Lower lobe of right lung (tissue), 2 donors: ENCODE measurements around the gene RPP40. TPM values are rescaled to one million over a fixed set of nuclear protein-coding genes. Genes with fewer than 3 reads are reported as not detected.
A peak's percentile ranks its signal among the peaks of the same experiment; 100 is the strongest.
"Not testable (repeated sequence)": the region's sequence is repeated elsewhere in the genome, so short reads cannot be mapped to it uniquely, and the experiment has no call there.

ENCODE experiments used
- ATAC-seq, 2 donors: fragments of 200-7000 bp; cut with Tn5 transposase; one replicate each; pipeline ENCODE4 v1.9.1; 2020 to 2022; ENCODE audit warnings: mild to moderate bottlenecking in 2 of 2, moderate library complexity in 2 of 2
- DNase-seq: peaks from one replicate; pipeline ENCODE4 v3.0.0-alpha.2; 2020
- H3K27ac ChIP-seq: fragments of 200-600 bp; one replicate; pipeline ENCODE4 v1.8.0; 2022
- H3K27me3 ChIP-seq: fragments of 200-600 bp; one replicate; pipeline ENCODE4 v1.8.0; 2022; ENCODE audit warnings: low read depth
- H3K36me3 ChIP-seq: fragments of 200-600 bp; one replicate; pipeline ENCODE4 v1.8.0; 2022; ENCODE audit warnings: mild to moderate bottlenecking
- H3K4me1 ChIP-seq: fragments of 200-600 bp; one replicate; pipeline ENCODE4 v1.8.0; 2022
- H3K4me3 ChIP-seq: fragments of 200-600 bp; one replicate; pipeline ENCODE4 v1.8.0; 2022; ENCODE audit warnings: mild to moderate bottlenecking
- H3K9me3 ChIP-seq: fragments of 200-600 bp; one replicate; pipeline ENCODE4 v1.8.0; 2022
- intact Hi-C: fragments of 100-400 bp; cut with DNase I; formaldehyde crosslinking; loops from one replicate; pipeline ENCODE4 v1.11.0; 2022
- total RNA-seq: library from RNA; stranded (reverse); fragmentation: NEBNext Ultra II Directional; extraction: Animal tissue kit (Norgen Biotek cat#: 25700); gene quantifications from one replicate; pipeline ENCODE4 v1.2.1, GENCODE V29; 2021
- TF ChIP-seq, protein P1 (sequence below): fragments of 200-600 bp; IDR thresholded peaks from one replicate; pipeline ENCODE4 v1.8.0; 2022; ENCODE audit warnings: antibody characterized with exemption, mild to moderate bottlenecking
- donor health status: DM: no; HTN: yes; CAD: no; lungs with severe emphysema.

Gene RPP40
- total RNA-seq, 1 donor from 2014 or later = 2.5 TPM

DNA sequence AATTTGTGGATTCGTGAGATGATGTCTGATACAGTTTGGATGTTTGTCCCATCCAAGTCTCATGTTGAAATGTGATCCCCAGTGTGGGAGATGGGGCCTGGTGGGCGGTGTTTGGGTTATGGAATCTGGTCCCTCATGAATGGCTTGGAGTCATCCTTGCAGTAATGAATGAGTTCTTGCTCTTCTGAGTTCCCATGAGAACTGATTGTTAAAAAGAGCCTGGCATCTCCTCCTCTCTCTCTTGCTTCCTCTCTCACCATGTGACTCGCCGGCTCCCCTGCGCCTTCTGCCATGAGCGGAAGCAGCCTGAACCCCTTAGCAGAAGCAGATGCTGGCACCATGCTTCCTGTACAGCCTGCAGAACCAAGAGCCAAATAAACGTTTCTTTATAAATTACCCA lies 30.5 kb upstream of the RPP40 start:
- Histone ChIP-seq H3K27ac (no peak overlapping the region), H3K9me3 (no peaks in the 10 kb centered on the region), H3K4me3 (no peak overlapping the region), H3K4me1 (no peaks in the 10 kb centered on the region), H3K36me3 (no peaks in the 10 kb centered on the region), H3K27me3 (no peaks in the 10 kb centered on the region)
- TF ChIP-seq, protein P1, sequence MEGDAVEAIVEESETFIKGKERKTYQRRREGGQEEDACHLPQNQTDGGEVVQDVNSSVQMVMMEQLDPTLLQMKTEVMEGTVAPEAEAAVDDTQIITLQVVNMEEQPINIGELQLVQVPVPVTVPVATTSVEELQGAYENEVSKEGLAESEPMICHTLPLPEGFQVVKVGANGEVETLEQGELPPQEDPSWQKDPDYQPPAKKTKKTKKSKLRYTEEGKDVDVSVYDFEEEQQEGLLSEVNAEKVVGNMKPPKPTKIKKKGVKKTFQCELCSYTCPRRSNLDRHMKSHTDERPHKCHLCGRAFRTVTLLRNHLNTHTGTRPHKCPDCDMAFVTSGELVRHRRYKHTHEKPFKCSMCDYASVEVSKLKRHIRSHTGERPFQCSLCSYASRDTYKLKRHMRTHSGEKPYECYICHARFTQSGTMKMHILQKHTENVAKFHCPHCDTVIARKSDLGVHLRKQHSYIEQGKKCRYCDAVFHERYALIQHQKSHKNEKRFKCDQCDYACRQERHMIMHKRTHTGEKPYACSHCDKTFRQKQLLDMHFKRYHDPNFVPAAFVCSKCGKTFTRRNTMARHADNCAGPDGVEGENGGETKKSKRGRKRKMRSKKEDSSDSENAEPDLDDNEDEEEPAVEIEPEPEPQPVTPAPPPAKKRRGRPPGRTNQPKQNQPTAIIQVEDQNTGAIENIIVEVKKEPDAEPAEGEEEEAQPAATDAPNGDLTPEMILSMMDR = no peak
- no peak for ATAC-seq
- intact Hi-C loops = no loop called here
- no peak for DNase-seq

DNA sequence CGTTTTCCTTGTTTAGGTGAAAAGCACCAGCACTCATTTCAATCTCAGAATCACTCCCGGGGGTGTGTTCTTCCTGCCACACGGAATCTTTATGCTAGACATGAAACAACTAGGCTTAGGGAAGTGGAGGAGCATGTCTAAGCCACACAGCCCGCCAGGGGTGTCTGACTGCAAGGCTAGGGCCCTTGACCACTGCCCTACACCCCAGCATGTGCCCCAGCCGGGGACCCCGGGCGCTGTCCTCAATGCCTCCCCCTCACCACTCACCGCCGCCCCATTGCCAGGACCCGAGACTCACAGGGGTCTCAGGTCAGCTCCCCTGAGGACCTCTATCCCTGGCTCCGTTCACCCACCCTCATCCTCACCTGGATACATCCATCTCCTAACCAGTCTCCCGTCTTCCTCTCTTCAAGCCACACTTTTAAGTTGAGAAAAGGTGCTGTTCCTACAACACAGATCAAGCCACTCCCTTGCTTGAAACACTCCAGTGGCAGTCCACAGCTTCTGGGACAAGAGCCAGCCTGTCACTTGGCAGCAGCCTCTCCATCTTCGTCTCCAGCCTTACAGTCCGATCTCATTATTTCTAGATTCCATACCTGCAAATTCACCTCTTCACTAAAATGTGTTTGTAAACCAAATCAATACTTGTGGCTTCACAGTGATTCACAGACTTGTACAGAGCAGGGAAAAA lies 29.5 kb upstream of the RPP40 start:
- peak; percentile 35 to 43 for ATAC-seq
- DNase-seq, H3K9me3 ChIP-seq, H3K4me1 ChIP-seq, intact Hi-C loops, H3K27me3 ChIP-seq, H3K4me3 ChIP-seq, H3K36me3 ChIP-seq, H3K27ac ChIP-seq: not testable (repeated sequence)

GRCh38 chr6:5032706-5033105 lies 28.9 kb upstream of the RPP40 start:
- ATAC-seq, H3K36me3 ChIP-seq, intact Hi-C loops, H3K27ac ChIP-seq, DNase-seq, H3K9me3 ChIP-seq, H3K4me3 ChIP-seq, H3K4me1 ChIP-seq, H3K27me3 ChIP-seq: not testable (repeated sequence)

- intact Hi-C loops = no loop called here
- no peak overlapping the region for H3K27ac ChIP-seq
- no peaks in the 10 kb centered on the region for H3K27me3 ChIP-seq
Observed at GRCh38 chr6:5031150-5031549, 27.3 kb upstream of the RPP40 start.

GRCh38 chr6:5030596-5031136 lies 26.8 kb upstream of the RPP40 start:
- TF ChIP-seq, protein P1 = peak; percentile 70
- Histone ChIP-seq H3K9me3 (no peaks in the 10 kb centered on the region), H3K27me3 (no peaks in the 10 kb centered on the region), H3K36me3 (no peaks in the 10 kb centered on the region), H3K4me3 (no peak overlapping the region), H3K4me1 (peaks cover 9% of the 10 kb centered on the region), H3K27ac (no peak overlapping the region)
- ATAC-seq (peak; percentile 83 to 88), DNase-seq (peak; percentile 83)
- intact Hi-C loops = no loop called here

More at GRCh38 chr6:5031150-5031549, 27.3 kb upstream of the RPP40 start:
- DNase-seq (no peak), ATAC-seq (no peak)
- Histone ChIP-seq H3K9me3 (no peaks in the 10 kb centered on the region), H3K4me3 (no peak overlapping the region), H3K4me1 (peaks cover 6% of the 10 kb centered on the region), H3K36me3 (no peaks in the 10 kb centered on the region)
- TF ChIP-seq, protein P1 = no peak

DNA sequence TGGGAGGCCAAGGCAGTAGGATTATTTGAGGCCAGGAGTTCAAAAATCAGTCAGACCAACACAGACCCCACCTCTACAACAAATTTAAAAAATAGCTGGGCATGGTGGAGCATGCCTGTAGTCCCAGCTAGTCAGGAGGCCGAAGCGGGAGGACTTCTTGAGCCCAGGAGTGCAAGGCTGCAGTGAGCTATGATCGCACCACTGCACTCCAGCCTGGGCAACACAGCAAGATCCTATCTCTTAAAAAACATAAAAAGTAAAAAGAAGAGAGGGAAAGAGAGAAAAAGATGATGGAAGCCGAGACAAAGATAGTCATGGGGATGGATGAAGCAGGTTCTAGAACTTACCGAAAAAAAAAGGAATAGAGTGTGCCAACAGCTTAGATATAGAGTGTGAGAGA lies 25.8 kb upstream of the RPP40 start:
- no peak overlapping the region for H3K27ac ChIP-seq
- intact Hi-C loops = no loop called here
- ATAC-seq (no peak), DNase-seq (no peak)
- no peaks in the 10 kb centered on the region for H3K27me3 ChIP-seq
- H3K4me3 ChIP-seq = no peak overlapping the region
- no peaks in the 10 kb centered on the region for H3K36me3 ChIP-seq
- peaks cover 12% of the 10 kb centered on the region for H3K4me1 ChIP-seq
- TF ChIP-seq, protein P1 = no peak
- no peaks in the 10 kb centered on the region for H3K9me3 ChIP-seq
